Lung (tissue), 12 donors: ENCODE data around the gene MIF. TPM values are rescaled to one million over a fixed set of nuclear protein-coding genes. Genes with fewer than 3 reads are reported as not detected.

ENCODE experiments used
- ATAC-seq: fragments of 200-7000 bp; cut with Tn5 transposase; one replicate; pipeline ENCODE4 v1.9.1; 2020; ENCODE audit warnings: moderate number of reproducible peaks; ENCODE audit not compliant: insufficient read depth, low FRiP score
- DNase-seq, 3 donors: peaks; one replicate each; pipeline ENCODE4 v3.0.0-alpha.2; 2013 to 2017
- H3K27ac ChIP-seq, 2 donors: one replicate each; pipeline ENCODE4 v1.5.1; 2013; ENCODE audit warnings: mild to moderate bottlenecking in 2 of 2, moderate library complexity in 2 of 2, control low read depth in 1 of 2, inconsistent platforms in 1 of 2, low read depth in 1 of 2, low read length in 1 of 2
- H3K27me3 ChIP-seq, 3 donors: one replicate each; pipeline ENCODE4 v1.5.1; 2013; ENCODE audit warnings: low read length in 2 of 3; ENCODE audit not compliant: control insufficient read depth in 3 of 3, insufficient read depth in 3 of 3
- H3K36me3 ChIP-seq, 4 donors: one replicate each; pipeline ENCODE4 v1.5.1; 2013; ENCODE audit warnings: low read length in 4 of 4, mild to moderate bottlenecking in 1 of 4, moderate library complexity in 1 of 4; ENCODE audit not compliant: control insufficient read depth in 4 of 4, insufficient read depth in 4 of 4
- H3K4me1 ChIP-seq, 5 donors: one replicate each; pipeline ENCODE4 v1.5.1; 2013; ENCODE audit warnings: low read length in 5 of 5, mild to moderate bottlenecking in 2 of 5, moderate library complexity in 1 of 5; ENCODE audit not compliant: control insufficient read depth in 5 of 5, insufficient read depth in 5 of 5
- H3K4me3 ChIP-seq: one replicate; pipeline ENCODE4 v1.5.1; 2013; ENCODE audit warnings: mild to moderate bottlenecking, control low read depth, moderate library complexity
- H3K9ac ChIP-seq, 2 donors: one replicate each; pipeline ENCODE4 v1.5.1; 2013; ENCODE audit warnings: low read length in 2 of 2, control low read depth in 1 of 2; ENCODE audit not compliant: insufficient read depth in 1 of 2
- H3K9me3 ChIP-seq, 4 donors: one replicate each; pipeline ENCODE4 v1.5.1; 2013; ENCODE audit warnings: low read length in 3 of 4, mild to moderate bottlenecking in 1 of 4, moderate library complexity in 1 of 4; ENCODE audit not compliant: control insufficient read depth in 4 of 4, insufficient read depth in 3 of 4
- CTCF ChIP-seq: IDR thresholded peaks from 2 replicates; pipeline ENCODE4 v1.5.1; 2012; ENCODE audit warnings: mild to moderate bottlenecking; ENCODE audit errors: control extremely low read depth, extremely low read depth
- WGBS, 2 donors: extraction: QIAGEN DNeasy Blood & Tissue Kit; methylation state at CpG; one replicate each; pipeline ENCODE4 v1.1.7; 2013; 5-methylcytosine and 5-hydroxymethylcytosine counted together
- polyA plus RNA-seq, 2 donors: library from polyadenylated mRNA; stranded (reverse); fragments of 200-250 nt; gene quantifications; one replicate each; pipeline ENCODE4 v1.2.1, GENCODE V29; 2013
- total RNA-seq, 2 donors: library from RNA; depleted of rRNA in 1 of 2; stranded (reverse); fragments of >200 nt in 1 of 2; gene quantifications; one replicate each; pipeline ENCODE4 v1.2.1, GENCODE V29; 2014 to 2021
- donor health status: control.
- donor health status: control.
- donor health status: Bipolar disorder and iron deficiency.
- donor health status: healthy.
- donor health status: DM: yes; HTN: yes; CAD: no.

MIF gene
- total and polyA plus RNA-seq, 4 donors: 71.8 to 887 (median 801) TPM

GRCh38 chr22:23908587-23909205, 14.5 kb downstream of the MIF start:
- H3K4me1 ChIP-seq: peaks cover 0 to 38% (median 4%) of the 10 kb centered on the region in 5 donors
- H3K9ac ChIP-seq: no peak overlapping the region
- no peak for ATAC-seq
- no peaks in the 10 kb centered on the region for H3K27me3 ChIP-seq
- WGBS, 2 donors: 80 to 92% methylated on average over 11 of the region's 11 CpGs
- TF ChIP-seq CTCF: no peak
- no peak for DNase-seq
- no peak overlapping the region for H3K27ac ChIP-seq
- H3K4me3 ChIP-seq: no peak overlapping the region
- H3K9me3 ChIP-seq: no peaks in the 10 kb centered on the region
- H3K36me3 ChIP-seq: no peaks in the 10 kb centered on the region

DNA sequence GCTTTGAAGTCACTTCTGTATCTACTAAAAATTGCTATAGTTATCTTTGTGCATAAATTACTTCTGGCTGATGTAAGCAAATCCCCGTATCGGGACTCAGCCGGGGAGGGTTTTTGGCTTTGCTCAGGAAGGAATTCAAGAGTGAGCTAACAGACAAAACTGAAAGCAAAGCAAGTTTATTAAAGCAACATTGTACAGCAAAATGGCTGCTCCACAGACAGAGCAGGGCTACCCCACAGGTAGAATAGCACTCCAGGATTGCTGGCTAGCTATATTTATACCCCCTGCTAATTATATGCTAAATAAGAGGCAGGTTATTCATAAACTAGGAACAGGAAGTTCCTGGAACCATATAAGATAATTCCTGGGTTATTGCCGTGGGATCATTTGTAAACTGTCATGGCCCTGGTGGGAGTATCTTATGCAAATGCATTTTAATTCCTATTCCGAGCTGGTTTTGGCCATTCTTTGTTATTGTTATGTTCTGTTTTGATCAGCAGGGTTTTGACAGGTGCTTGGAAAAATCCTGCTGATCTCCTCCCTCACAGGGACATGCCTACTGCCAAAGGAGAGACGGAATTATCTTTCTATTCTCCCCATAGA, 15.2 kb downstream of the MIF start:
- Histone ChIP-seq H3K27ac (no peak overlapping the region), H3K27me3 (no peaks in the 10 kb centered on the region), H3K36me3 (no peaks in the 10 kb centered on the region), H3K4me1 (peaks cover 0 to 39% (median 4%) of the 10 kb centered on the region in 5 donors), H3K9me3 (no peaks in the 10 kb centered on the region), H3K4me3 (no peak overlapping the region), H3K9ac (peak overlapping the region in 1 of 2 donors; percentile 47)
- ATAC-seq: no peak
- TF ChIP-seq CTCF: no peak
- peak; percentile 46 to 79 (median 71) for DNase-seq
- 57 to 67% methylated on average over 6 of the region's 6 CpGs for WGBS, 2 donors

DNA sequence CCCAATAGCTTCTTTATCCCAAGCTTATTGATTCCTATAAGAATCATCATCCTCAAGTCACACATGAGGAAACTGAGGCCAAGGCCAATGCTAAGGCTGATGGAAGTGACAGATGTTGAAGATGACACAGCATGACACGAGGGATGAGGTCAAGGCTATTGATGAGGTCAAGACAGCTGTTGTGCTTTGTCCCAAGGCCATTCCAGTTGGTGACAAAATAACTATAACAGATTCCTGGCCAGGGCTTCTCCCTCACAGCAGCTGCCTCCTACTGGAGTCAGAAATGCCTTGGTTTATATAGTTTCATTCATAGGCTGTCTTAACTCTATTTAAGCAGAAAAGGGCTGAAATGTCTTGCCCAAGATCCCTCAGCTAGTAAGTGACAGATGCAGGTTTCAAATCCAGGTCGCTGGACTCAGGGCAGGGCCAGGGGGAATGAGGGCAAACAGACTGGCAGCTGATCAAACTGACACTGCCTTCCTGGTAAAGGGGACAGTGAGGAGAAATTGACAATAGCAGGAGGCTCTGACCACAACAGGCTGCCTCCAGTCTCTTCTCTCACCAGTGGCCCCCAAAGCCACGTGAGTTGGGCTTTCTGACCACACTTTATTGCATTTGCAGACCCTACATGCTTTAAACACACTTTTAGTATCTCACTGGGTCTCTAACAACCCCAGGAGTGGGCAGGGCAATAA, 16.5 kb downstream of the MIF start:
- no peak overlapping the region for H3K4me3 ChIP-seq
- peaks cover 0 to 27% (median 4%) of the 10 kb centered on the region in 5 donors for H3K4me1 ChIP-seq
- WGBS, 2 donors: 90 to 95% methylated on average over 3 of the region's 3 CpGs
- no peak overlapping the region for H3K9ac ChIP-seq
- ATAC-seq: no peak
- no peak overlapping the region for H3K27ac ChIP-seq
- no peak for TF ChIP-seq CTCF
- H3K9me3 ChIP-seq: no peaks in the 10 kb centered on the region
- DNase-seq: no peak
- no peaks in the 10 kb centered on the region for H3K36me3 ChIP-seq
- H3K27me3 ChIP-seq: no peaks in the 10 kb centered on the region
